Measurements from ENCODE around the gene HABP2.

DNA sequence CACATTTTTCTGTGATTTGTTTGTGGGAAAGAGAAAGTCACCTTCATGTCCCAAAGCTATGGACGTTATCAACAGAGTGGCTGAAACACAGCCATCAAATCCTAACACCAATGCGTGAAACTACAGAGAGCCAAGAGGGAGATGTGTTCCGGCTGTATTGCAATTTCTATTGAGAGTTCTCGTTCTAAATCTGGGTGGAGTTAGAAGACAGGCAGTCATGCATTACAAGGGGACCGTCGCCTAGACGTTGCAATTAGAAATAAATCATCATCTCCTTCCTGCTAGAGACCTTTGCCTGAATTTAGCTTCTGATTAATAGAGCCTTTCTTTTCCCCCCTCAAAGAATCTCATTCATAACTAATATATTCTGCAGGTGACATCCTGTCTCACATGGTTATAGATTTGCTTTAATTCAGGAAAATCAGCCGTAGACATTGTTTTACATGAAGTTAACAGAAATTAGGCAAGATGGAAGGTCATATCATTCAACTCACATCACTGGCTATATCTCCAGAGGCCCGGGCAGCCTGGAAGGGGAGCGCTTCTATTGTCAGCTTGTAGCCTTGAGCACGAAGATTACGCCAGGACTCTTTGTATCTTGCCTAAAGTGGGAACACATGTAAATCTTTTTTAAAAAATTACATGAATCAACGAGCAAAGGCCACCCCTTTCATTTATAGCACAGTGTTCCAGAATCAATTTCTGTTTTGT lies 52.6 kb downstream of the HABP2 start:
- TF ChIP-seq RAD21 (IDR thresholded peaks at IDR 0.05; ENCODE audit: low read length) (no peak), POLR2A (IDR thresholded peaks at IDR 0.05; ENCODE audit: low read depth, low read length) (no peak), BHLHE40 (IDR thresholded peaks at IDR 0.05; ENCODE audit: low read depth, low read length) (no peak), RFX5 (IDR thresholded peaks at IDR 0.05; ENCODE audit: low read depth, low read length) (no peak), CEBPB (IDR thresholded peaks at IDR 0.05; ENCODE audit: low read depth, low read length) (no peak), FOS (IDR thresholded peaks at IDR 0.05; ENCODE audit: low read depth, low read length) (no peak), SMC3 (IDR thresholded peaks at IDR 0.05; ENCODE audit: low read depth, low read length) (no peak), NFE2L2 (IDR thresholded peaks at IDR 0.05; ENCODE audit: low read depth, low read length) (no peak), MXI1 (IDR thresholded peaks at IDR 0.05; ENCODE audit: borderline replicate concordance, low read depth, low read length) (no peak), MAZ (IDR thresholded peaks at IDR 0.05; ENCODE audit: borderline replicate concordance, low read depth, low read length) (no peak), CHD1 (IDR thresholded peaks at IDR 0.05; ENCODE audit: low read depth, low read length) (no peak)
- TF ChIP-seq, protein P1, sequence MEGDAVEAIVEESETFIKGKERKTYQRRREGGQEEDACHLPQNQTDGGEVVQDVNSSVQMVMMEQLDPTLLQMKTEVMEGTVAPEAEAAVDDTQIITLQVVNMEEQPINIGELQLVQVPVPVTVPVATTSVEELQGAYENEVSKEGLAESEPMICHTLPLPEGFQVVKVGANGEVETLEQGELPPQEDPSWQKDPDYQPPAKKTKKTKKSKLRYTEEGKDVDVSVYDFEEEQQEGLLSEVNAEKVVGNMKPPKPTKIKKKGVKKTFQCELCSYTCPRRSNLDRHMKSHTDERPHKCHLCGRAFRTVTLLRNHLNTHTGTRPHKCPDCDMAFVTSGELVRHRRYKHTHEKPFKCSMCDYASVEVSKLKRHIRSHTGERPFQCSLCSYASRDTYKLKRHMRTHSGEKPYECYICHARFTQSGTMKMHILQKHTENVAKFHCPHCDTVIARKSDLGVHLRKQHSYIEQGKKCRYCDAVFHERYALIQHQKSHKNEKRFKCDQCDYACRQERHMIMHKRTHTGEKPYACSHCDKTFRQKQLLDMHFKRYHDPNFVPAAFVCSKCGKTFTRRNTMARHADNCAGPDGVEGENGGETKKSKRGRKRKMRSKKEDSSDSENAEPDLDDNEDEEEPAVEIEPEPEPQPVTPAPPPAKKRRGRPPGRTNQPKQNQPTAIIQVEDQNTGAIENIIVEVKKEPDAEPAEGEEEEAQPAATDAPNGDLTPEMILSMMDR (conservative IDR thresholded peaks at IDR 0.05; ENCODE audit: low read depth, low read length) = no peak
- TF ChIP-seq, protein P2, sequence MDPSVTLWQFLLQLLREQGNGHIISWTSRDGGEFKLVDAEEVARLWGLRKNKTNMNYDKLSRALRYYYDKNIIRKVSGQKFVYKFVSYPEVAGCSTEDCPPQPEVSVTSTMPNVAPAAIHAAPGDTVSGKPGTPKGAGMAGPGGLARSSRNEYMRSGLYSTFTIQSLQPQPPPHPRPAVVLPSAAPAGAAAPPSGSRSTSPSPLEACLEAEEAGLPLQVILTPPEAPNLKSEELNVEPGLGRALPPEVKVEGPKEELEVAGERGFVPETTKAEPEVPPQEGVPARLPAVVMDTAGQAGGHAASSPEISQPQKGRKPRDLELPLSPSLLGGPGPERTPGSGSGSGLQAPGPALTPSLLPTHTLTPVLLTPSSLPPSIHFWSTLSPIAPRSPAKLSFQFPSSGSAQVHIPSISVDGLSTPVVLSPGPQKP (IDR thresholded peaks at IDR 0.05; ENCODE audit: borderline replicate concordance, low read depth, low read length) = no peak

All from IMR-90 (cell line).